Psoas muscle (tissue), 8 donors: ENCODE measurements around the gene HOXA13. TPM values are rescaled to one million over a fixed set of nuclear protein-coding genes. Genes with fewer than 3 reads are reported as not detected.

Source experiments
- ATAC-seq, 4 donors: fragments of 200-7000 bp; cut with Tn5 transposase; one replicate each; pipeline ENCODE4 v1.9.1; 2020; ENCODE audit warnings: moderate library complexity in 3 of 4, mild to moderate bottlenecking in 2 of 4
- DNase-seq, 2 donors: peaks; one replicate each; pipeline ENCODE4 v3.0.0-alpha.2; 2020
- H3K27ac ChIP-seq: fragments of 200-600 bp; one replicate; pipeline ENCODE4 v1.8.0; 2022
- H3K27me3 ChIP-seq, 3 donors: fragments of 200-600 bp in 1 of 3; one replicate each; pipeline versions ENCODE4 v1.6.1 to v1.8.0; 2013 to 2022; ENCODE audit warnings: low read length in 2 of 3, mild to moderate bottlenecking in 2 of 3, moderate library complexity in 1 of 3; ENCODE audit not compliant: insufficient read depth in 3 of 3
- H3K36me3 ChIP-seq, 2 donors: fragments of 200-600 bp in 1 of 2; one replicate each; pipeline versions ENCODE4 v1.6.1 to v1.8.0; 2013 to 2022; ENCODE audit warnings: low read depth in 1 of 2, mild to moderate bottlenecking in 1 of 2, moderate library complexity in 1 of 2; ENCODE audit not compliant: insufficient read depth in 1 of 2
- H3K4me1 ChIP-seq: fragments of 200-600 bp; one replicate; pipeline ENCODE4 v1.8.0; 2022
- H3K4me3 ChIP-seq: fragments of 200-600 bp; one replicate; pipeline ENCODE4 v1.8.0; 2022; ENCODE audit warnings: mild to moderate bottlenecking
- H3K9me3 ChIP-seq: fragments of 200-600 bp; one replicate; pipeline ENCODE4 v1.8.0; 2022
- CTCF ChIP-seq: fragments of 200-600 bp; IDR thresholded peaks from one replicate; pipeline ENCODE4 v1.8.0; 2022; ENCODE audit warnings: antibody characterized with exemption
- WGBS, 3 donors: extraction: QIAGEN DNeasy Blood & Tissue Kit; methylation state at CpG; one replicate each; pipeline versions ENCODE4 v1.1.6 to v1.1.7; 2013; 5-methylcytosine and 5-hydroxymethylcytosine counted together
- intact Hi-C, 2 donors: fragments of 100-400 bp; cut with DNase I; formaldehyde crosslinking; loops; one replicate each; pipeline versions ENCODE4 v1.11.0 to v1.14.2; 2022
- polyA plus RNA-seq, 3 donors: library from polyadenylated mRNA; stranded (reverse); fragments of 200-250 nt; gene quantifications; one replicate each; pipeline ENCODE4 v1.2.3, GENCODE V29; 2013
- total RNA-seq, 4 donors: library from RNA; stranded (reverse); fragmentation: NEBNext Ultra II Directional in 2 of 4; extraction: Animal tissue kit (Norgen Biotek cat#: 25700) in 2 of 4; gene quantifications; one replicate each; pipeline versions ENCODE4 v1.2.1 to v1.2.4, GENCODE V29; 2021 to 2023
- donor health status: healthy with polysubstance abuse.
- donor health status: DM: no; HTN: no; CAD: no; lungs with moderate emphysema.
- donor health status: Bipolar disorder and iron deficiency.
- donor health status: healthy.
- donor health status: DM: yes; HTN: yes; CAD: no.
- donor health status: DM: no; HTN: no; CAD: no.
- donor health status: DM: no; HTN: no; CAD: no.
- donor health status: DM: yes; HTN: yes; CAD: no.

The HOXA13 gene
- total and polyA plus RNA-seq, 7 donors = 0.01 to 0.08 (median 0.06) TPM; not detected in 4

- H3K9me3 ChIP-seq = no peaks in the 10 kb centered on the region
- H3K27ac ChIP-seq = no peak overlapping the region
- peaks cover 0 to 98% (median 25%) of the 10 kb centered on the region in 3 donors for H3K27me3 ChIP-seq
- DNase-seq (no peak), ATAC-seq (no peak)
- no peak for TF ChIP-seq CTCF
- WGBS, 3 donors = 81 to 83% (median 82%) methylated on average over 2 of the region's 2 CpGs
- intact Hi-C loops = loop anchor here (5.0 to 10.0 kb wide), 4 partner anchors 591 to 903 kb away; no protein-coding TSS in a partner anchor
- no peak overlapping the region for H3K4me3 ChIP-seq
- H3K36me3 ChIP-seq = no peaks in the 10 kb centered on the region
- peaks cover 8% of the 10 kb centered on the region for H3K4me1 ChIP-seq
Observed at GRCh38 chr7:27194002-27194352, 5.9 kb downstream of the HOXA13 start.

- WGBS, 3 donors = 60 to 69% (median 68%) methylated on average over 29 of the region's 29 CpGs
- DNase-seq (peak in 1 of 2 donors; percentile 19), ATAC-seq (no peak)
- no peak overlapping the region for H3K27ac ChIP-seq
- intact Hi-C loops = loop anchor here (5.0 to 10.0 kb wide), 4 partner anchors 591 to 904 kb away; no protein-coding TSS in a partner anchor
- peaks cover 8% of the 10 kb centered on the region for H3K4me1 ChIP-seq
- H3K27me3 ChIP-seq = peaks cover 0 to 98% (median 24%) of the 10 kb centered on the region in 3 donors
- no peaks in the 10 kb centered on the region for H3K36me3 ChIP-seq
- H3K4me3 ChIP-seq = peak overlapping the region; percentile 55
- no peaks in the 10 kb centered on the region for H3K9me3 ChIP-seq
- TF ChIP-seq CTCF = no peak
Observed at GRCh38 chr7:27193335-27194001, 6.4 kb downstream of the HOXA13 start.

- TF ChIP-seq CTCF = no peak
- Histone ChIP-seq H3K4me3 (peak overlapping the region; percentile 55), H3K27me3 (peaks cover 0 to 98% (median 27%) of the 10 kb centered on the region in 3 donors), H3K27ac (no peak overlapping the region), H3K9me3 (no peaks in the 10 kb centered on the region), H3K4me1 (peaks cover 8% of the 10 kb centered on the region), H3K36me3 (no peaks in the 10 kb centered on the region)
- intact Hi-C loops = loop anchor here (5.0 to 10.0 kb wide), 4 partner anchors 592 to 905 kb away; no protein-coding TSS in a partner anchor
- WGBS, 3 donors = 22 to 29% (median 29%) methylated on average over 56 to 78 of the region's 78 CpGs
- ATAC-seq (peak in 2 of 4 donors; percentile 37 to 39), DNase-seq (peak in 1 of 2 donors; percentile 51)
Observed at GRCh38 chr7:27192546-27193334, 7.2 kb downstream of the HOXA13 start.

- intact Hi-C loops = loop anchor here (5.0 to 10.0 kb wide), 4 partner anchors 593 to 905 kb away; no protein-coding TSS in a partner anchor
- peak in 1 of 2 donors; percentile 56 for DNase-seq
- ATAC-seq = no peak
- no peak for TF ChIP-seq CTCF
- Histone ChIP-seq H3K36me3 (no peaks in the 10 kb centered on the region), H3K4me1 (peaks cover 8% of the 10 kb centered on the region), H3K27me3 (peaks cover 0 to 98% (median 28%) of the 10 kb centered on the region in 3 donors), H3K4me3 (peak overlapping the region; percentile 55), H3K27ac (no peak overlapping the region), H3K9me3 (no peaks in the 10 kb centered on the region)
- WGBS, 3 donors = 72 to 80% (median 79%) methylated on average over 40 to 42 of the region's 42 CpGs
Observed at GRCh38 chr7:27191833-27192545, 7.9 kb downstream of the HOXA13 start.
